Esophagus squamous epithelium (tissue), 5 donors: ENCODE results near the gene LAMA3. TPM values are rescaled to one million over a fixed set of nuclear protein-coding genes. Genes with fewer than 3 reads are reported as not detected.

ENCODE experiments used
- DNase-seq: peaks from one replicate; lab custom pipeline; 2025; lab: John Stamatoyannopoulos, UW
- H3K27ac ChIP-seq, 4 donors: fragments of 200-600 bp; sonication (generic); one replicate each; pipeline ENCODE4 v1.5.1; 2016 to 2019; ENCODE audit warnings: mild to moderate bottlenecking in 1 of 4
- H3K27me3 ChIP-seq, 4 donors: fragments of 200-600 bp; sonication (generic); 1 replicate in 3 of 4; 2 replicates in 1 of 4; pipeline versions ENCODE4 v1.5.1 to v1.6.0; 2017 to 2021; ENCODE audit warnings: antibody characterized with exemption in 1 of 4
- H3K36me3 ChIP-seq, 3 donors: fragments of 200-600 bp; sonication (generic); one replicate each; pipeline ENCODE4 v1.5.1; 2016 to 2019
- H3K4me1 ChIP-seq, 3 donors: fragments of 200-600 bp; sonication (generic); one replicate each; pipeline ENCODE4 v1.5.1; 2017 to 2019
- H3K4me3 ChIP-seq, 4 donors: fragments of 200-600 bp; sonication (generic); 1 replicate in 3 of 4; 2 replicates in 1 of 4; pipeline ENCODE4 v1.5.1; 2016 to 2019; ENCODE audit warnings: mild to moderate bottlenecking in 2 of 4, moderate library complexity in 1 of 4
- H3K9me3 ChIP-seq, 3 donors: fragments of 200-600 bp; sonication (generic); one replicate each; pipeline ENCODE4 v1.5.1; 2016 to 2019
- POLR2A ChIP-seq, 4 donors: fragments of 450-650 bp; IDR thresholded peaks; one replicate each; pipeline ENCODE4 v1.6.1; 2017; ENCODE audit warnings: antibody characterized with exemption in 4 of 4, mild to moderate bottlenecking in 4 of 4, moderate library complexity in 3 of 4
- WGBS, 2 donors: methylation state at CpG; one replicate each; pipeline ENCODE4 v1.1.5; 2018; 5-methylcytosine and 5-hydroxymethylcytosine counted together
- intact Hi-C: fragments of 100-400 bp; cut with DNase I; formaldehyde crosslinking; loops from one replicate; pipeline ENCODE4 v1.15.0; 2022
- total RNA-seq, 4 donors: library from RNA; depleted of rRNA; stranded (reverse); fragments of >200 nt; gene quantifications; one replicate each; pipeline ENCODE4 v1.1.0, GENCODE V29; 2016
- TF ChIP-seq, protein P1 (sequence below), 6 experiments: fragments of 450-650 bp in 4 of 6; fragments of 200-600 bp in 2 of 6; sonication (generic) in 2 of 6; IDR thresholded peaks; one replicate each; pipeline ENCODE4 v1.5.1; 2016 to 2019; ENCODE audit warnings: antibody characterized with exemption in 6 of 6, mild to moderate bottlenecking in 4 of 6, moderate library complexity in 4 of 6
- donor health status: DM: yes; HTN: yes; CAD: no.

The LAMA3 gene
- total RNA-seq, 4 donors from 2014 or later, result 28.7 to 81.3 (median 44.8) TPM

DNA sequence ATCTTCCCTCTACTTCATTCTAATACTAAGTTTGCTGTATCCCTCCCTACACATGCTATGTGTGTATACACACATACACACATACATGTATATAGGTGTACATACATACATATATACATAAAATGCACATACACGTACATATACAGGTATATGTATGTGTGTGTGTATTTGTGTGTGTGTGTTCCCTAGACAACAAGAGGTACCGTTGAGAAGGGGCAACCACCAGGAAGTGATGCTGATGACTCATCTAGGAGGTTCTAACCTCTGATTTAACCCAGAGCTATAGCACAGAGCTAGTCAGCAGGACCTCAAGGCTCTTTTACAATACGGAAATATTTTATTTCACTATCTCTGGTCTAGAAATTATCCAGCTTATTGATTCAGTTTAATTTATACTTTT is 139.2 kb downstream of the LAMA3 start:
- intact Hi-C loops, result no loop called here
- no peaks in the 10 kb centered on the region for H3K9me3 ChIP-seq
- peaks cover 0 to 13% (median 0%) of the 10 kb centered on the region in 3 donors for H3K36me3 ChIP-seq
- peak overlapping the region in 2 of 4 donors; percentile 26 to 80 for H3K27ac ChIP-seq
- peaks cover 11 to 48% (median 27%) of the 10 kb centered on the region in 3 donors for H3K4me1 ChIP-seq
- TF ChIP-seq POLR2A (IDR thresholded peaks at IDR 0.05), result no peak
- TF ChIP-seq, protein P1, sequence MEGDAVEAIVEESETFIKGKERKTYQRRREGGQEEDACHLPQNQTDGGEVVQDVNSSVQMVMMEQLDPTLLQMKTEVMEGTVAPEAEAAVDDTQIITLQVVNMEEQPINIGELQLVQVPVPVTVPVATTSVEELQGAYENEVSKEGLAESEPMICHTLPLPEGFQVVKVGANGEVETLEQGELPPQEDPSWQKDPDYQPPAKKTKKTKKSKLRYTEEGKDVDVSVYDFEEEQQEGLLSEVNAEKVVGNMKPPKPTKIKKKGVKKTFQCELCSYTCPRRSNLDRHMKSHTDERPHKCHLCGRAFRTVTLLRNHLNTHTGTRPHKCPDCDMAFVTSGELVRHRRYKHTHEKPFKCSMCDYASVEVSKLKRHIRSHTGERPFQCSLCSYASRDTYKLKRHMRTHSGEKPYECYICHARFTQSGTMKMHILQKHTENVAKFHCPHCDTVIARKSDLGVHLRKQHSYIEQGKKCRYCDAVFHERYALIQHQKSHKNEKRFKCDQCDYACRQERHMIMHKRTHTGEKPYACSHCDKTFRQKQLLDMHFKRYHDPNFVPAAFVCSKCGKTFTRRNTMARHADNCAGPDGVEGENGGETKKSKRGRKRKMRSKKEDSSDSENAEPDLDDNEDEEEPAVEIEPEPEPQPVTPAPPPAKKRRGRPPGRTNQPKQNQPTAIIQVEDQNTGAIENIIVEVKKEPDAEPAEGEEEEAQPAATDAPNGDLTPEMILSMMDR (IDR thresholded peaks at IDR 0.05), result no peak
- WGBS, 2 donors, result 15 to 18% methylated on average over 3 of the region's 3 CpGs
- H3K4me3 ChIP-seq, result no peak overlapping the region
- no peak for DNase-seq
- H3K27me3 ChIP-seq, result no peaks in the 10 kb centered on the region

DNA sequence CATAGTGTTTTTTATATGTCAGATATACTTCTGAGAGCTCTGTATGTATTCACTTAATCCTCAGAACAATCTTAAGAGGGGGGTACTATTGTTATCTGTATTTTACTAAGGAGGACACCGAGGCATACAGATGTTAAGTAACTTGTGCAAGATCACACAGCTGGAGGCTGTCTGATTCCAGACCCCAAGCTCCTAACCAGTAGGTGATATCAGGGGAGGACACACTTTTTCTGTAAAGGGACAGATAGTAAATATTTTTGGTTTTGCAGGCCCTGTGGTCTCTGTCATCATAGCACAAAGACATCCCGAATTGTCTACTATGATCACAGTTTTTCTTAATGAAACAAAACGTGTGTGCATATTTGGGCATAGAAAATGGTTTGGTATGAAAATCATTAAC is 143.7 kb downstream of the LAMA3 start:
- intact Hi-C loops, result no loop called here
- H3K4me3 ChIP-seq, result no peak overlapping the region
- DNase-seq, result no peak
- WGBS, 2 donors, result 83 to 85% methylated on average over 3 of the region's 3 CpGs
- H3K27me3 ChIP-seq, result no peaks in the 10 kb centered on the region
- no peak overlapping the region for H3K27ac ChIP-seq
- peaks cover 0 to 26% (median 0%) of the 10 kb centered on the region in 3 donors for H3K4me1 ChIP-seq
- H3K36me3 ChIP-seq, result peaks cover 0 to 20% (median 0%) of the 10 kb centered on the region in 3 donors
- TF ChIP-seq, protein P1 (IDR thresholded peaks at IDR 0.05), result no peak
- no peak for TF ChIP-seq POLR2A (IDR thresholded peaks at IDR 0.05)
- H3K9me3 ChIP-seq, result no peaks in the 10 kb centered on the region

DNA sequence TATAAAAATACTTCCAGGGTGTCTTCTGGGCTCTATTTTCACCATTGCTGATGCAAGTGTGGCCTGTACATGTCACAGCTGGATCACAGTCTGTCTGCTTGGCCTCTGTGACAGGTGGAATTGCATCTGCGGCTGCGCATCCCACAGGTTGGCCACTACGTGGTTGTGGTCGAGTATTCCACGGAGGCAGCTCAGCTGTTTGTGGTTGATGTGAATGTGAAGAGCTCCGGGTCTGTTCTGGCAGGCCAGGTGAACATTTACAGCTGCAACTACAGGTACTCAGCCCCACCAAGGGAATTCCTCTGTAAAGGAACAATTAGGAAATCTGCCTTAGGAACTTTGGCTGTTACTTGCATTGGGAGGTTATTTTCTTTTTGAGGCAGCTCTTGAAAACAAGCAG is 144.5 kb downstream of the LAMA3 start:
- H3K27ac ChIP-seq, result no peak overlapping the region
- no peaks in the 10 kb centered on the region for H3K27me3 ChIP-seq
- no peak for DNase-seq
- WGBS, 2 donors, result 65% methylated on average over 4 of the region's 6 CpGs; no CpG with 5 or more reads in 1 of the 2 donors
- H3K9me3 ChIP-seq, result no peaks in the 10 kb centered on the region
- intact Hi-C loops, result no loop called here
- H3K4me3 ChIP-seq, result no peak overlapping the region
- TF ChIP-seq, protein P1 (IDR thresholded peaks at IDR 0.05), result no peak
- no peak for TF ChIP-seq POLR2A (IDR thresholded peaks at IDR 0.05)
- peaks cover 0 to 26% (median 0%) of the 10 kb centered on the region in 3 donors for H3K4me1 ChIP-seq
- H3K36me3 ChIP-seq, result peaks cover 0 to 20% (median 0%) of the 10 kb centered on the region in 3 donors

- H3K9me3 ChIP-seq, result no peaks in the 10 kb centered on the region
- TF ChIP-seq POLR2A (IDR thresholded peaks at IDR 0.05), result no peak
- TF ChIP-seq, protein P1 (IDR thresholded peaks at IDR 0.05), result no peak
- H3K36me3 ChIP-seq, result peaks cover 0 to 20% (median 0%) of the 10 kb centered on the region in 3 donors
- peak overlapping the region in 2 of 4 donors; percentile 31 to 53 for H3K27ac ChIP-seq
- 90% methylated on average over 3 of the region's 3 CpGs; no CpG with 5 or more reads in 1 of the 2 donors for WGBS, 2 donors
- H3K27me3 ChIP-seq, result no peaks in the 10 kb centered on the region
- H3K4me1 ChIP-seq, result peaks cover 0 to 36% (median 0%) of the 10 kb centered on the region in 3 donors
- intact Hi-C loops, result no loop called here
- no peak for DNase-seq
- no peak overlapping the region for H3K4me3 ChIP-seq
Measured at GRCh38 chr18:23835091-23835490, 145.8 kb downstream of the LAMA3 start.

- peaks cover 0 to 36% (median 0%) of the 10 kb centered on the region in 3 donors for H3K4me1 ChIP-seq
- H3K36me3 ChIP-seq, result peaks cover 0 to 20% (median 0%) of the 10 kb centered on the region in 3 donors
- H3K4me3 ChIP-seq, result no peak overlapping the region
- H3K27ac ChIP-seq, result peak overlapping the region in 2 of 4 donors; percentile 31 to 53
- 48 to 49% methylated on average over 4 of the region's 4 CpGs for WGBS, 2 donors
- no peaks in the 10 kb centered on the region for H3K27me3 ChIP-seq
- no peaks in the 10 kb centered on the region for H3K9me3 ChIP-seq
- TF ChIP-seq, protein P1 (IDR thresholded peaks at IDR 0.05), result no peak
- no peak for TF ChIP-seq POLR2A (IDR thresholded peaks at IDR 0.05)
- no peak for DNase-seq
- intact Hi-C loops, result no loop called here
Measured at GRCh38 chr18:23835506-23835905, 146.3 kb downstream of the LAMA3 start.
